Endothelial cell of umbilical vein (primary cell): Measurements from ENCODE around the gene CPZ. TPM values are rescaled to one million over a fixed set of nuclear protein-coding genes. Genes with fewer than 3 reads are reported as not detected.

Source experiments
- BruUV-seq: library from RNA; stranded (reverse); fragments of 400-500 nt; replicated peaks from 2 replicates; lab custom pipeline; 2021; lab: Mats Ljungman, UMichigan
- CTCF ChIA-PET: fragments of 300-600, 350-600 bp; sonication (Branson Sonifier 250); formaldehyde crosslinking; loops from one replicate; lab custom pipeline; 2021; ENCODE audit warnings: antibody characterized with exemption, inconsistent platforms; lab: Charles Lee
- POLR2A ChIA-PET: fragments of 300-600, 350-600 bp; sonication (Branson Sonifier 250); formaldehyde crosslinking; loops from one replicate; lab custom pipeline; 2021; ENCODE audit warnings: antibody characterized with exemption, inconsistent platforms; lab: Charles Lee
- DNase-seq: peaks from one replicate; pipeline ENCODE4 v3.0.0-alpha.2; 2011; ENCODE audit warnings: low read depth, low spot score
- FAIRE-seq: peaks from 2 replicates; lab custom pipeline; 2011; peaks lifted over from hg19 to GRCh38; lab: Jason Lieb, UNC
- H2AFZ ChIP-seq: 2 replicates; pipeline ENCODE4 v1.6.0; 2012; ENCODE audit warnings: low read depth, low read length, control low read depth, inconsistent platforms
- H3K27ac ChIP-seq: 2 replicates; pipeline ENCODE4 v1.5.1; 2011; ENCODE audit warnings: low read depth, mild to moderate bottlenecking, control low read depth, low read length, moderate library complexity; ENCODE audit not compliant: insufficient read depth
- H3K27me3 ChIP-seq, 2 experiments: 2 replicates each; pipeline versions ENCODE4 v1.6.0 to v1.6.1; 2011; ENCODE audit warnings: low read length in 2 of 2, mixed read lengths in 1 of 2; ENCODE audit not compliant: control insufficient read depth in 2 of 2, insufficient read depth in 2 of 2
- H3K36me3 ChIP-seq, 2 experiments: 2 replicates in 1 of 2; 3 replicates in 1 of 2; pipeline ENCODE4 v1.5.1; 2011; ENCODE audit warnings: low read length in 2 of 2, mild to moderate bottlenecking in 1 of 2, moderate library complexity in 1 of 2; ENCODE audit not compliant: control insufficient read depth in 2 of 2, insufficient read depth in 2 of 2; ENCODE audit errors: extremely low read depth in 1 of 2
- H3K4me1 ChIP-seq: 3 replicates; pipeline ENCODE4 v1.5.1; 2011; ENCODE audit warnings: mild to moderate bottlenecking, low read length; ENCODE audit not compliant: control insufficient read depth, insufficient read depth; ENCODE audit errors: extremely low read depth
- H3K4me2 ChIP-seq: 2 replicates; pipeline ENCODE4 v1.6.1; 2011; ENCODE audit warnings: low read length, control low read depth, mixed read lengths; ENCODE audit not compliant: insufficient read depth
- H3K4me3 ChIP-seq, 3 experiments: fragments of 200-600 bp in 1 of 3; sonication (generic), shearing (Covaris generic) in 1 of 3; replicated peaks in 1 of 3; 2 replicates each; pipeline ENCODE4 v1.5.1; 2011 to 2016; ENCODE audit warnings: control low read depth in 3 of 3, low read length in 3 of 3, mild to moderate bottlenecking in 2 of 3, inconsistent platforms in 1 of 3, low read depth in 1 of 3, moderate library complexity in 1 of 3; ENCODE audit not compliant: insufficient read depth in 1 of 3
- H3K79me2 ChIP-seq: 2 replicates; pipeline ENCODE4 v1.6.0; 2012; ENCODE audit warnings: low read length, inconsistent platforms; ENCODE audit not compliant: control insufficient read depth, insufficient read depth
- H3K9ac ChIP-seq: replicated peaks from 2 replicates; pipeline ENCODE3; 2011; ENCODE audit warnings: low read length, control low read depth; ENCODE audit not compliant: insufficient read depth; ENCODE audit errors: extremely low read depth
- H3K9me1 ChIP-seq: replicated peaks from 3 replicates; pipeline ENCODE4 v1.6.0; 2011; ENCODE audit warnings: mild to moderate bottlenecking, low read length; ENCODE audit not compliant: control insufficient read depth, insufficient read depth; ENCODE audit errors: extremely low read depth
- H3K9me3 ChIP-seq: replicated peaks from 2 replicates; pipeline ENCODE4 v1.5.1; 2012; ENCODE audit warnings: low read length, inconsistent platforms; ENCODE audit not compliant: control insufficient read depth, insufficient read depth
- H4K20me1 ChIP-seq: replicated peaks from 2 replicates; pipeline ENCODE3; 2011; ENCODE audit warnings: mild to moderate bottlenecking, low read length; ENCODE audit not compliant: control insufficient read depth, insufficient read depth; ENCODE audit errors: extremely low read depth
- EZH2 ChIP-seq: IDR thresholded peaks from 2 replicates; pipeline ENCODE4 v1.6.1; 2012; ENCODE audit warnings: borderline replicate concordance, low read depth, mild to moderate bottlenecking, moderate library complexity, low read length, inconsistent platforms; ENCODE audit not compliant: severe bottlenecking
- FOS ChIP-seq: IDR thresholded peaks from 2 replicates; pipeline ENCODE4 v1.6.1; 2011; ENCODE audit warnings: mild to moderate bottlenecking, low read length, moderate library complexity, borderline replicate concordance; ENCODE audit not compliant: insufficient read depth
- GATA2 ChIP-seq: IDR thresholded peaks from 2 replicates; pipeline ENCODE4 v1.7.0; 2011; ENCODE audit warnings: low read depth, mild to moderate bottlenecking, moderate library complexity, mixed read lengths, low read length; ENCODE audit not compliant: insufficient read length, insufficient read depth
- JUN ChIP-seq: IDR thresholded peaks from 2 replicates; pipeline ENCODE4 v1.6.1; 2011; ENCODE audit warnings: borderline replicate concordance, low read depth; ENCODE audit not compliant: insufficient read length, insufficient read depth
- MYC ChIP-seq: IDR thresholded peaks from one replicate; pipeline ENCODE4 v1.6.1; 2011; ENCODE audit warnings: mild to moderate bottlenecking, low read depth, low read length
- POLR2A ChIP-seq: IDR thresholded peaks from 2 replicates; pipeline ENCODE4 v1.6.1; 2012; ENCODE audit warnings: low read depth, mild to moderate bottlenecking, control low read depth, low read length
- POLR2AphosphoS5 ChIP-seq: IDR thresholded peaks from 2 replicates; pipeline ENCODE4 v1.6.1; 2012; ENCODE audit warnings: low read depth, mild to moderate bottlenecking, control low read depth, low read length, moderate library complexity; ENCODE audit not compliant: insufficient read depth
- dilution Hi-C: fragments of 300-500 bp; cut with MboI; formaldehyde crosslinking; loops from one replicate; pipeline ENCODE4 v1.15.0; 2019; ENCODE audit warnings: low sequenced_read_pairs; ENCODE audit not compliant: extremely low pct_ligation_motif_present
- intact Hi-C: fragments of 100-400 bp; cut with micrococcal nuclease; formaldehyde crosslinking; loops from one replicate; pipeline ENCODE4 v1.10.0; 2022
- polyA plus RNA-seq, 4 experiments: library from polyadenylated mRNA; depleted of rRNA in 3 of 4; stranded (reverse) in 3 of 4; unstranded in 1 of 4; fragments of >200 nt; gene quantifications; 2 replicates each; pipeline versions ENCODE4 v1.2.1 to v1.2.3, GENCODE V29; 2011 to 2012; ENCODE audit warnings: missing spikeins in 1 of 4
- total RNA-seq: library from RNA; stranded (reverse); gene quantifications from 2 replicates; pipeline ENCODE4 v1.2.3, GENCODE V29; 2021
- TF ChIP-seq, protein P1 (sequence below): IDR thresholded peaks from 2 replicates; pipeline ENCODE4 v1.6.1; 2011; ENCODE audit not compliant: insufficient read depth, insufficient read length
- TF ChIP-seq, protein P2 (sequence below), 2 donors: IDR thresholded peaks; 1 replicate in 1 of 2; 2 replicates in 1 of 2; pipeline ENCODE4 v1.5.1; 2011; ENCODE audit warnings: low read length in 2 of 2, mild to moderate bottlenecking in 2 of 2, moderate library complexity in 2 of 2, control low read depth in 1 of 2, inconsistent platforms in 1 of 2, low read depth in 1 of 2; ENCODE audit not compliant: insufficient read depth in 1 of 2; ENCODE audit errors: extremely low read depth in 1 of 2

CPZ gene
- total and polyA plus RNA-seq, 2 donors (not counting 3 experiments of a cell fraction or from before 2014, with no cell fraction given), result not detected

DNA sequence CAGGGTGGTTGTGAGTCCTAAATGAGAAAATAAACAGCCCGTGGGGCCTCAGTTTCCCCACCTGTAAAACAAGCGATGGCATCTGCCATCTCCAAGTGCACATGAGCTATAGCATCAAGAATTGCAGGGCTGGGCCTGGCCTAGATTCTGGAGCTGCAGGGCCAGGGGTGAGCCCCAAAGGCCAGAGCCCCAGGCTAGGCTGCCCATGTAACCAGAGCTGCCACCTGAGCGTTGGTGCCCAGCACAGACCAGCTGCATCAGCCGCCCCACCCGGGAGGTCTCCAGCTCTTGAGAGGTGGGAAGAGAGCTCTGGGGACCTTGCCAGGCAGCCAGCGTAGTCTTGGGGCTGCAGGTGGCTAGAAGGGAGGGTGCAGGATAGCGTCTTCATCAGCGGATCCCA lies 39.3 kb upstream of the CPZ start:
- Histone ChIP-seq H3K36me3 (no peaks in the 10 kb centered on the region), H3K4me3 (no peak overlapping the region), H3K4me1 (no peaks in the 10 kb centered on the region), H3K4me2 (no peak overlapping the region), H3K27me3 (no peaks in the 10 kb centered on the region), H3K9me3 (no peaks in the 10 kb centered on the region), H3K9me1 (no peaks in the 10 kb centered on the region), H4K20me1 (no peaks in the 10 kb centered on the region), H3K27ac (no peak overlapping the region), H3K79me2 (no peaks in the 10 kb centered on the region), H2AFZ (no peak overlapping the region), H3K9ac (no peak overlapping the region)
- dilution Hi-C loops, result no loop called here
- no TSS peak for BruUV-seq
- no peak for DNase-seq
- POLR2A ChIA-PET, result no interaction called here
- FAIRE-seq, result no peak
- CTCF ChIA-PET, result no interaction called here
- TF ChIP-seq, protein P1, sequence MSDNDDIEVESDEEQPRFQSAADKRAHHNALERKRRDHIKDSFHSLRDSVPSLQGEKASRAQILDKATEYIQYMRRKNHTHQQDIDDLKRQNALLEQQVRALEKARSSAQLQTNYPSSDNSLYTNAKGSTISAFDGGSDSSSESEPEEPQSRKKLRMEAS, result no peak
- TF ChIP-seq FOS (no peak), EZH2 (no peak), MYC (no peak), JUN (no peak), POLR2A (no peak), POLR2AphosphoS5 (no peak), GATA2 (no peak)
- TF ChIP-seq, protein P2, sequence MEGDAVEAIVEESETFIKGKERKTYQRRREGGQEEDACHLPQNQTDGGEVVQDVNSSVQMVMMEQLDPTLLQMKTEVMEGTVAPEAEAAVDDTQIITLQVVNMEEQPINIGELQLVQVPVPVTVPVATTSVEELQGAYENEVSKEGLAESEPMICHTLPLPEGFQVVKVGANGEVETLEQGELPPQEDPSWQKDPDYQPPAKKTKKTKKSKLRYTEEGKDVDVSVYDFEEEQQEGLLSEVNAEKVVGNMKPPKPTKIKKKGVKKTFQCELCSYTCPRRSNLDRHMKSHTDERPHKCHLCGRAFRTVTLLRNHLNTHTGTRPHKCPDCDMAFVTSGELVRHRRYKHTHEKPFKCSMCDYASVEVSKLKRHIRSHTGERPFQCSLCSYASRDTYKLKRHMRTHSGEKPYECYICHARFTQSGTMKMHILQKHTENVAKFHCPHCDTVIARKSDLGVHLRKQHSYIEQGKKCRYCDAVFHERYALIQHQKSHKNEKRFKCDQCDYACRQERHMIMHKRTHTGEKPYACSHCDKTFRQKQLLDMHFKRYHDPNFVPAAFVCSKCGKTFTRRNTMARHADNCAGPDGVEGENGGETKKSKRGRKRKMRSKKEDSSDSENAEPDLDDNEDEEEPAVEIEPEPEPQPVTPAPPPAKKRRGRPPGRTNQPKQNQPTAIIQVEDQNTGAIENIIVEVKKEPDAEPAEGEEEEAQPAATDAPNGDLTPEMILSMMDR (IDR thresholded peaks at IDR 0.05; ENCODE audit: extremely low read depth in 1 of 2, insufficient read depth in 1 of 2, low read depth in 1 of 2, low read length in 2 of 2), result no peak
- intact Hi-C loops, result no loop called here
